HFFc6 (cell line): ENCODE measurements around the gene TLCD3B. TPM values are rescaled to one million over a fixed set of nuclear protein-coding genes. Genes with fewer than 3 reads are reported as not detected.

Experiments used
- DNase-seq: peaks from one replicate; pipeline ENCODE4 v3.0.0-alpha.2; 2018
- H3K27ac Mint-ChIP-seq: 2 replicates; pipeline ENCODE4 v1.8.0; 2020; ENCODE audit warnings: mild to moderate bottlenecking, mixed read lengths
- H3K27me3 Mint-ChIP-seq: 2 replicates; pipeline ENCODE4 v1.8.0; 2021; ENCODE audit warnings: mild to moderate bottlenecking, moderate library complexity, mixed read lengths; ENCODE audit not compliant: insufficient read depth
- H3K36me3 Mint-ChIP-seq: 2 replicates; pipeline ENCODE4 v1.8.0; 2021; ENCODE audit warnings: low read depth, mixed read lengths
- H3K4me1 Mint-ChIP-seq: 2 replicates; pipeline ENCODE4 v1.8.0; 2020; ENCODE audit warnings: low read depth, mixed read lengths
- H3K4me3 Mint-ChIP-seq: 2 replicates; pipeline ENCODE4 v1.8.0; 2020; ENCODE audit warnings: mild to moderate bottlenecking, moderate library complexity, mixed read lengths
- H3K9me3 Mint-ChIP-seq: 2 replicates; pipeline ENCODE4 v1.8.0; 2020; ENCODE audit warnings: mild to moderate bottlenecking, mixed read lengths
- total RNA-seq, 6 experiments: library from RNA; stranded (reverse); fragmentation: NEBNext Ultra II Directional; extraction: Animal tissue kit (Norgen Biotek cat#: 25700); gene quantifications; 2 replicates in 1 of 6; 3 replicates in 5 of 6; pipeline ENCODE4 v1.2.3, GENCODE V29; 2021
- TF ChIP-seq, protein P1 (sequence below): fragments of 200-600 bp; sonication (generic); IDR thresholded peaks from 2 replicates; pipeline ENCODE4 v1.5.0; 2021; ENCODE audit warnings: antibody characterized with exemption, mild to moderate bottlenecking

The TLCD3B gene
- total RNA-seq, 6 experiments from 2014 or later = 0.28 to 0.39 (median 0.33) TPM; not detected in 2

DNA sequence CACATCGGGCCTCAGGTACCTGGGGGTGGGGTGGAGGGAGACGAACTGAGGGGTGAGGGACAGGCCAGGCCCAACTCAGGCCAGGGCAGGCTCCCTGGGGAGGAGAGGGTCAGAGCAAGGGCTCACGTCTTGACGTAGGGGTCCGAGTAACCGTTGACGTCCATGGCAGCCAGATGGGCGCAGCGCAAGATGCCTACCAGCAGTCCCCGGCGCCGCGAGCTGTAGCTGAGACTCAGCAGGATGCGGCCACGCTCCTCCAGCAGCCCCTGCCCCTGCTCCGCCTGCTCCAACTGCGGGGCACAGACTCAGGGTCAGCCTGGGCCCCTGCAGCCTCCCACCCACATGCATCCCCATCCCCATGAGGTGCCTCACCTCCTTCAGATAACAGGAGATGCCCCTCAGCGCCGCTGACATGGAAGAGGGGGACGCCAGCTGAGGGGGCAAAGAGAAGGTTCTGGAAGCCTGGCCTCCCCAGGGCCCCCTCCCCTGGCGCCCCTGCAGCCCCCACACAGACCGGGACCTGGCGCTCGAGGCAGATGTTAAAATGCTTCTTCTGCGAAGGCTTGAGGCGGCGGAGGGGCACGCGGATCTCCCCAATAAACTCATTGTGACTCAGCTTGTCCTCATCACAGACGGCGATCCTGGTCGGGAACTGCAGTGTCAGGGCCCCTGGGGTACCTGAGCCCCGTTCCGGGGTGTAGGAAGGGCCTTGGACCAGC, 24.3 kb downstream of the TLCD3B start:
- Mint-ChIP-seq H3K9me3 (no peaks in the 10 kb centered on the region), H3K27ac (no peak overlapping the region), H3K4me3 (no peak overlapping the region), H3K36me3 (no peaks in the 10 kb centered on the region), H3K27me3 (peaks cover 20% of the 10 kb centered on the region), H3K4me1 (no peaks in the 10 kb centered on the region)
- DNase-seq = no peak
- TF ChIP-seq, protein P1, sequence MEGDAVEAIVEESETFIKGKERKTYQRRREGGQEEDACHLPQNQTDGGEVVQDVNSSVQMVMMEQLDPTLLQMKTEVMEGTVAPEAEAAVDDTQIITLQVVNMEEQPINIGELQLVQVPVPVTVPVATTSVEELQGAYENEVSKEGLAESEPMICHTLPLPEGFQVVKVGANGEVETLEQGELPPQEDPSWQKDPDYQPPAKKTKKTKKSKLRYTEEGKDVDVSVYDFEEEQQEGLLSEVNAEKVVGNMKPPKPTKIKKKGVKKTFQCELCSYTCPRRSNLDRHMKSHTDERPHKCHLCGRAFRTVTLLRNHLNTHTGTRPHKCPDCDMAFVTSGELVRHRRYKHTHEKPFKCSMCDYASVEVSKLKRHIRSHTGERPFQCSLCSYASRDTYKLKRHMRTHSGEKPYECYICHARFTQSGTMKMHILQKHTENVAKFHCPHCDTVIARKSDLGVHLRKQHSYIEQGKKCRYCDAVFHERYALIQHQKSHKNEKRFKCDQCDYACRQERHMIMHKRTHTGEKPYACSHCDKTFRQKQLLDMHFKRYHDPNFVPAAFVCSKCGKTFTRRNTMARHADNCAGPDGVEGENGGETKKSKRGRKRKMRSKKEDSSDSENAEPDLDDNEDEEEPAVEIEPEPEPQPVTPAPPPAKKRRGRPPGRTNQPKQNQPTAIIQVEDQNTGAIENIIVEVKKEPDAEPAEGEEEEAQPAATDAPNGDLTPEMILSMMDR = no peak

DNA sequence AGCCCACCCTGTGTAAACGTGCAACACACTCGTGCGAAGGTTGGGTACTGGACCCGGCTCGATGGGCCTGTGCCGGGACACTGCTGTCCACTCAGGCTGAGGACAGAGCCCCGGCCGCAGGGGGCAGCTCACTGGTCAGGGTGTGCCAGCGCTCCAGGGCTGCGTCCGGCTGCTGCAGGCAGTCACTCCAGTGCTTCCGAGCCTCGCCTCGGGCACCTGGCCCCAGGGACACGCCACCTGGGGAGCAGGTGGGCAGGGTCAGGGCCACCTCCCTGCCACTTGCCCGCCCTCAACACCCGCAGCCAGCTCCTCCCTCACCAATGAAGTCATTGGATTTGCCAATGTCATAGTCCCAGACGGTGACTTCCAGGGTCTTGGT, 25.0 kb downstream of the TLCD3B start:
- no peak for DNase-seq
- no peaks in the 10 kb centered on the region for H3K9me3 Mint-ChIP-seq
- TF ChIP-seq, protein P1 = no peak
- no peak overlapping the region for H3K4me3 Mint-ChIP-seq
- no peak overlapping the region for H3K27ac Mint-ChIP-seq
- H3K36me3 Mint-ChIP-seq = no peaks in the 10 kb centered on the region
- H3K27me3 Mint-ChIP-seq = peaks cover 20% of the 10 kb centered on the region
- no peaks in the 10 kb centered on the region for H3K4me1 Mint-ChIP-seq

DNA sequence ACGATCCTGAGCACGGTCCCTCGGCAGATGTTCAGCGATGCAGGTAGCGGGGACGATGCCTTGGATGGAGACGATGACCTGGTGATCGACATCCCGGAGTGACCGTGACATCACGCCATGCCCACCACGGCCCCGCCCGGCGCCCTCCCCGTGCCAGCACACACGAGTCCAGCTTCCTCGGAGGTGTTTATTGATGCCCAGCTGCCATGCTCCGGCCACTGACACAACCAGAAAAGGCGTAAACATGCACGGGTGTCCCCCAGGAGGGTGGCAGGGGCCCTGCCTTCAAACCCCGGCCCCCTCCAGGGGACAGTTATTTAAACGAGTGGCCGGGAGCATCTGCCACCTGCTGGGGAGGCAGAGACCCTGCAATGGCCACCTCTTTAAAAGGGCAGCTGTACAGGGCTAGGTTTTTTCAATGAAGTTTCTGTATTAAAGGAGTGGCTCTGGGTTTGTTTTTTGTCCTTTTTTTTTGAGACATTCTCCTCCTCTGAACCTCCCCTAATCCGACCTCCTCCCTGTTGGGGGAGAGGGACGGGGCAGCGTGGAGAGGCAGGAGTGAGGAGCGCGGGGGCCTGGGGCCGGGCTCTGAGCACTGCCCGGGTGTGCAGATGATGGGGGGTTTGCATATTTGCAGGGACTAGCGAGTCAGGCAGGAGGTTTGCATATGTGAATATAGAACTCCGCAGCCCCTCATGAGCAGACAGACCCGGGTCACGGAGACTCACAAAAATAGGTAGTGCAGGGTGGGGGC, 25.6 kb downstream of the TLCD3B start:
- peaks cover 20% of the 10 kb centered on the region for H3K27me3 Mint-ChIP-seq
- H3K36me3 Mint-ChIP-seq = no peaks in the 10 kb centered on the region
- peak; percentile 27 for DNase-seq
- no peaks in the 10 kb centered on the region for H3K9me3 Mint-ChIP-seq
- TF ChIP-seq, protein P1 = peak; percentile 87
- H3K27ac Mint-ChIP-seq = no peak overlapping the region
- no peaks in the 10 kb centered on the region for H3K4me1 Mint-ChIP-seq
- no peak overlapping the region for H3K4me3 Mint-ChIP-seq

DNA sequence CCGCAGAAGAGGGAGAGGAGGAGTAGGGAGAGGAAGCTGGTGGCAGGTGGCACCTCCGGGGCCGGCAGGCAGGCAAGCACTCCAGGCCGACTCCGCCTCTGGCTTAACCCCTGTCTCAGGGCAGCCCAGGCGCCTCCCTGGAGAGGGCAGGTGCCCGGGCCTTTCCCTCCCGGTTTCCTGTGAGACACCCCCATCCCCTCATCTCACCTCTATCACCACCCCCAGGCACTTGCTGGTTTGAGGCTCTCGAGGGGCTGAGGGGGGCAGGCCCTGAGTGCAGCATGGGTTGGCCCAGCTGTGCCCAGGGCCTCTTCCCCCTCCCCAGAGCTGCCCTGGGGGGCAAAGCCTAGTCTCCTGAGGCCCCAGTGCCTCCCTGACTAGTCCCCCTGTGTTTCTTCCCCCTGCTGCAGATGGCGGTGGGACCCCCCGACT, 26.2 kb downstream of the TLCD3B start:
- no peak overlapping the region for H3K4me3 Mint-ChIP-seq
- TF ChIP-seq, protein P1 = no peak
- no peaks in the 10 kb centered on the region for H3K4me1 Mint-ChIP-seq
- H3K36me3 Mint-ChIP-seq = peaks cover under 1% of the 10 kb centered on the region; the same call in 1 of the 2 replicates
- no peaks in the 10 kb centered on the region for H3K9me3 Mint-ChIP-seq
- no peak overlapping the region for H3K27ac Mint-ChIP-seq
- no peak for DNase-seq
- peaks cover 14% of the 10 kb centered on the region for H3K27me3 Mint-ChIP-seq

DNA sequence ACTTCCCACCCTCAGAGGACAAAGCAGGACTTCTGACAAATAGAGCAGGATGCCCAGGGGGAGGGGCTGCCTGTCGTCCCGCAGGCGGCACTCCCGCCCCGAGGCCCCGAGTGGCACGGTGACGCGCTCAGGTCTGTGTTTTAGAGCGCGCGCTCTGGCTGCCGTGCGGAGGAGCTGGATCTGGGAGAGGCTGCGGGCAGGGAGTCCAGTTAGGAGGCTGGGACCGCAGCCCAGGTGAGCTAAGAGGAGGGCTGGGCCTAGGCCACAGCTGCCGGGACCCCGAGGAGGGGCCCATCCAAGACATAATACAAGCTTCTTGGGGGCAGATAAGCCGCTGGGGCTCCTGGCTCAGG, 26.7 kb downstream of the TLCD3B start:
- TF ChIP-seq, protein P1 = no peak
- DNase-seq = no peak
- peaks cover 14% of the 10 kb centered on the region for H3K27me3 Mint-ChIP-seq
- no peaks in the 10 kb centered on the region for H3K9me3 Mint-ChIP-seq
- no peak overlapping the region for H3K4me3 Mint-ChIP-seq
- peaks cover 4% of the 10 kb centered on the region; the same call in 1 of the 2 replicates for H3K36me3 Mint-ChIP-seq
- no peaks in the 10 kb centered on the region for H3K4me1 Mint-ChIP-seq
- no peak overlapping the region for H3K27ac Mint-ChIP-seq
